ENCODE results near the gene KIF3A. TPM values are rescaled to one million over a fixed set of nuclear protein-coding genes. Genes with fewer than 3 reads are reported as not detected.

Gene KIF3A
- total RNA-seq, 1 donor: 13.0 TPM

GRCh38 chr5:132776131-132776937 is 39.0 kb upstream of the KIF3A start:
- DNase-seq (ENCODE audit: low read depth): peak; percentile 46

GRCh38 chr5:132775476-132775961 is 38.2 kb upstream of the KIF3A start:
- peak; percentile 23 for DNase-seq (ENCODE audit: low read depth)
- H3K4me3 ChIP-seq (ENCODE audit: low read depth, low read length): peak overlapping the region; percentile 77
- no peak for TF ChIP-seq CTCF (IDR thresholded peaks at IDR 0.05; ENCODE audit: insufficient read depth, low read depth, low read length)

More at GRCh38 chr5:132776131-132776937, 39.0 kb upstream of the KIF3A start:
- H3K4me3 ChIP-seq (ENCODE audit: low read depth, low read length): peak overlapping the region; percentile 77
- TF ChIP-seq CTCF (IDR thresholded peaks at IDR 0.05; ENCODE audit: insufficient read depth, low read depth, low read length): no peak

GRCh38 chr5:132774896-132775295 is 37.5 kb upstream of the KIF3A start:
- H3K4me3 ChIP-seq (ENCODE audit: low read depth, low read length): no peak overlapping the region
- no peak for TF ChIP-seq CTCF (IDR thresholded peaks at IDR 0.05; ENCODE audit: insufficient read depth, low read depth, low read length)
- no peak for DNase-seq (ENCODE audit: low read depth)

GRCh38 chr5:132774406-132774805 is 37.1 kb upstream of the KIF3A start:
- no peak for DNase-seq (ENCODE audit: low read depth)
- no peak for TF ChIP-seq CTCF (IDR thresholded peaks at IDR 0.05; ENCODE audit: insufficient read depth, low read depth, low read length)
- no peak overlapping the region for H3K4me3 ChIP-seq (ENCODE audit: low read depth, low read length)

- DNase-seq (ENCODE audit: low read depth): no peak
- H3K4me3 ChIP-seq (ENCODE audit: low read depth, low read length): no peak overlapping the region
- no peak for TF ChIP-seq CTCF (IDR thresholded peaks at IDR 0.05; ENCODE audit: insufficient read depth, low read depth, low read length)
These were observed 36.4 kb upstream of the KIF3A start for GRCh38 chr5:132773601-132774355.

- DNase-seq (ENCODE audit: low read depth): no peak
- no peak overlapping the region for H3K4me3 ChIP-seq (ENCODE audit: low read depth, low read length)
- TF ChIP-seq CTCF (IDR thresholded peaks at IDR 0.05; ENCODE audit: insufficient read depth, low read depth, low read length): no peak
These were observed 35.8 kb upstream of the KIF3A start for GRCh38 chr5:132773114-132773513.
